ENCODE data around the gene MEX3D. TPM values are rescaled to one million over a fixed set of nuclear protein-coding genes. Genes with fewer than 3 reads are reported as not detected.

MEX3D gene
- total RNA-seq, 1 donor from 2014 or later: 83.7 TPM

GRCh38 chr19:1577929-1578618, 9.9 kb upstream of the MEX3D start:
- Histone ChIP-seq H3K27me3 (no peaks in the 10 kb centered on the region), H3K9me3 (no peaks in the 10 kb centered on the region), H3K27ac (no peak overlapping the region), H3K36me3 (peaks cover 46 to 59% of the 10 kb centered on the region in 2 donors), H3K4me3 (no peak overlapping the region), H3K4me1 (no peaks in the 10 kb centered on the region)
- no peak for DNase-seq (ENCODE audit: low spot score in 2 of 2)
- TF ChIP-seq, protein P1, sequence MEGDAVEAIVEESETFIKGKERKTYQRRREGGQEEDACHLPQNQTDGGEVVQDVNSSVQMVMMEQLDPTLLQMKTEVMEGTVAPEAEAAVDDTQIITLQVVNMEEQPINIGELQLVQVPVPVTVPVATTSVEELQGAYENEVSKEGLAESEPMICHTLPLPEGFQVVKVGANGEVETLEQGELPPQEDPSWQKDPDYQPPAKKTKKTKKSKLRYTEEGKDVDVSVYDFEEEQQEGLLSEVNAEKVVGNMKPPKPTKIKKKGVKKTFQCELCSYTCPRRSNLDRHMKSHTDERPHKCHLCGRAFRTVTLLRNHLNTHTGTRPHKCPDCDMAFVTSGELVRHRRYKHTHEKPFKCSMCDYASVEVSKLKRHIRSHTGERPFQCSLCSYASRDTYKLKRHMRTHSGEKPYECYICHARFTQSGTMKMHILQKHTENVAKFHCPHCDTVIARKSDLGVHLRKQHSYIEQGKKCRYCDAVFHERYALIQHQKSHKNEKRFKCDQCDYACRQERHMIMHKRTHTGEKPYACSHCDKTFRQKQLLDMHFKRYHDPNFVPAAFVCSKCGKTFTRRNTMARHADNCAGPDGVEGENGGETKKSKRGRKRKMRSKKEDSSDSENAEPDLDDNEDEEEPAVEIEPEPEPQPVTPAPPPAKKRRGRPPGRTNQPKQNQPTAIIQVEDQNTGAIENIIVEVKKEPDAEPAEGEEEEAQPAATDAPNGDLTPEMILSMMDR (IDR thresholded peaks at IDR 0.05): no peak
- intact Hi-C loops (cut with DNase I): no loop called here

DNA sequence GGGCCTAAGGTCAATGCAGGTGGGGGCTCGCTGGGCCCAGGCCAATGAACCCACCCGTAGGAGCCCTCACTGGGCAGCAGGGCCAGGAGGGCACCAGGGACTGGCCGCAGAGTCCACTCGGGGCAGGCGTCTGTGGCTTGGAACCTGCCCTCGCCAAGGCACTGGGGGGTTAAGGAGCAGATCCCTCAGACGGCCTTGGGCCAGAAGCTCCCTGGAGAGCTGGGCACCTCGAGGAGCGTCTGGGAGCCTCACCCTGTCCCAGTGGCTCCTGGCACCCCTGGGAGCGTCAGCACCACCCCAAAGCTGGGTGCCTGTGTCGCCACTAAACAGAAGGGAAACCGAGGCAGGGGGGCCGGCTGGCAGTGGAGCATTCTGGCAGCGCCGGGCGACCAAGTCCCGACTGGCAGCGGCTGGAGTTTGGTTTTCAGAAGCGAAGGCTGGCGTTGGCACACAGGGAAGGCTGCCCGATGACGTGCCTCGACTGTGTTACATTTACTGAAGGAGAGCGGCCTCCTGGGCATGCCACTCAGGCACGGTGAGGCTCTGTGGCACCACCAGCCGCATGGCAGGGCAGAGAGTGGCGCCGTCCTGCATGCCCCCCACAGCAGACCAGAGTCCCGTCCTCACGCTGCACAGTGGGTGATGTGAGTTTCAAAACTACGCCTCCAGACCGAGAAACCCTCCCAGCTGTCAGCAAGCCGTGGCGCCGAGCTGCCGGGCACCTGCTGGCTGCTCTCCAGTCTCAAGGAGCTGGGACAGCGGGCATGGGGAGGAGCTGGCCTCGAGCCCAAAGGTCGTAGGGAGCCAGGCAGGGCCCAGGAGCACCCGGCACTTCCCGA, 9.2 kb upstream of the MEX3D start:
- TF ChIP-seq, protein P1 (IDR thresholded peaks at IDR 0.05): no peak
- no peak for DNase-seq (ENCODE audit: low spot score in 2 of 2)
- Histone ChIP-seq H3K27ac (no peak overlapping the region), H3K27me3 (no peaks in the 10 kb centered on the region), H3K36me3 (peaks cover 38 to 51% of the 10 kb centered on the region in 2 donors), H3K4me3 (no peak overlapping the region), H3K9me3 (no peaks in the 10 kb centered on the region), H3K4me1 (no peaks in the 10 kb centered on the region)
- intact Hi-C loops (cut with DNase I): no loop called here

- Histone ChIP-seq H3K36me3 (peaks cover 30 to 46% of the 10 kb centered on the region in 2 donors), H3K4me1 (no peaks in the 10 kb centered on the region), H3K4me3 (no peak overlapping the region), H3K9me3 (no peaks in the 10 kb centered on the region), H3K27me3 (no peaks in the 10 kb centered on the region), H3K27ac (no peak overlapping the region)
- DNase-seq (ENCODE audit: low spot score in 2 of 2): no peak
- TF ChIP-seq, protein P1 (IDR thresholded peaks at IDR 0.05): no peak
- intact Hi-C loops (cut with DNase I): no loop called here
Observed at GRCh38 chr19:1576242-1577089, 8.3 kb upstream of the MEX3D start.

DNA sequence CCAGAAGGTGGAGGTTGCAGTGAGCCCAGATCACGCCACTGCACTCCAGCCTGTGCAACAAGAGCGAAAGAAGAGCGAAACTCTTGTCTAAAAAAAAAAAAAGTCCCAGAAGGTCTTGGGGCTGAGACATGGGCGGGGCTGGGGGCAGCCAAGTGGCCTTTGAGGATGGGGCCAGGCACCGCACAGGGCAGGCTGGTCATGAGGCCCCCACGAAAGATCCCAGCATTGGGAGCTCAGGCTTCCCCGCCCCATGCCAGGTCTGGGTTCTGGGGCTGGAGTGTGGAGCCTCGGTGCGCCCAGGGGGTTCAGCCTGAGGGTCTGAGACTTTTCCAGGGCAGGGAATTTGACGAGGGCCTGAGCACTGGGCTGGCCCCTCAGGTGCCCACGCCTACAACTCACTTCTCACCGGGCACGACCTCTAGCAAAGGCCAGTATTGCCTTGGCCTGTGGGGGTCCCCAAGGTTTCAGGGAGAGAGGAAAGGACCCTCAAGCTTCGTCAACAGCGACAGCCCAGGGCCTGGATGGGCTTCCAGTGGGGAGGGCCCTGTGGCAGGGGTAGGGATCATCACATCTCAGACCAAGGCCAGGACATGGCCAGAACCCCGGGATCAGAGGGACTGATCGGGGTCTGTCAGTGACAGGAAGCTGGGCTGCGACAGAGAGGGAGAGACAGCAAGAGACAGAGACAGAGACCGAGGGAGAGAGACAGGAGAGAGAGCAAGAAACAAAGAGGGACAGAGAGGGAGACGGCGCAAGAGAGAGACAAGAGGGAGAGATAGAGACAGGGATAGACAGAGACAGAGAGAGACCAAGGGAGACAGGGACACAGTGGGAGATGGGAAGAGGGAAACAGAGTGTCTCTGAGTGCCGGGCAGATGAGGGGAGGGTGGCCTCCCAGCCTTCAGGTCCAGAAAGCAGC, 7.5 kb upstream of the MEX3D start:
- H3K36me3 ChIP-seq: peaks cover 21 to 37% of the 10 kb centered on the region in 2 donors
- DNase-seq (ENCODE audit: low spot score in 2 of 2): no peak
- H3K9me3 ChIP-seq: no peaks in the 10 kb centered on the region
- TF ChIP-seq, protein P1 (IDR thresholded peaks at IDR 0.05): no peak
- intact Hi-C loops (cut with DNase I): no loop called here
- no peaks in the 10 kb centered on the region for H3K4me1 ChIP-seq
- no peak overlapping the region for H3K27ac ChIP-seq
- H3K4me3 ChIP-seq: no peak overlapping the region
- no peaks in the 10 kb centered on the region for H3K27me3 ChIP-seq
